CD14-positive monocyte (primary cell): ENCODE data around the gene WDFY4. TPM values are rescaled to one million over a fixed set of nuclear protein-coding genes. Genes with fewer than 3 reads are reported as not detected.

Experiments used
- DNase-seq, 3 donors: peaks; one replicate each; pipeline ENCODE4 v3.0.0-alpha.2; 2011 to 2022
- H2AFZ ChIP-seq: 2 replicates; pipeline ENCODE4 v1.6.0; 2012; ENCODE audit warnings: mild to moderate bottlenecking, low read depth, low read length, inconsistent platforms; ENCODE audit not compliant: insufficient read depth, poor library complexity, severe bottlenecking
- H3K27ac ChIP-seq, 2 donors: 1 replicate in 1 of 2; 2 replicates in 1 of 2; pipeline ENCODE4 v1.5.1; 2012 to 2013; ENCODE audit warnings: low read length in 2 of 2, control low read depth in 1 of 2, inconsistent platforms in 1 of 2, low read depth in 1 of 2, mild to moderate bottlenecking in 1 of 2
- H3K27me3 ChIP-seq, 2 donors: one replicate each; pipeline versions ENCODE4 v1.6.0 to v1.6.1; 2011 to 2013; ENCODE audit warnings: low read length in 2 of 2; ENCODE audit not compliant: control insufficient read depth in 2 of 2, insufficient read depth in 2 of 2
- H3K36me3 ChIP-seq, 2 donors: replicated peaks in 1 of 2; 1 replicate in 1 of 2; 2 replicates in 1 of 2; pipeline versions ENCODE4 v1.5.1 to v1.6.1; 2012 to 2013; ENCODE audit warnings: low read length in 2 of 2, control low read depth in 1 of 2, inconsistent platforms in 1 of 2, mild to moderate bottlenecking in 1 of 2; ENCODE audit not compliant: insufficient read depth in 2 of 2, control insufficient read depth in 1 of 2
- H3K4me1 ChIP-seq, 2 donors: 1 replicate in 1 of 2; 2 replicates in 1 of 2; pipeline versions ENCODE4 v1.5.1 to v1.6.1; 2012 to 2013; ENCODE audit warnings: low read length in 2 of 2, control low read depth in 1 of 2, inconsistent platforms in 1 of 2, mild to moderate bottlenecking in 1 of 2, moderate library complexity in 1 of 2; ENCODE audit not compliant: insufficient read depth in 2 of 2, control insufficient read depth in 1 of 2
- H3K4me2 ChIP-seq: replicated peaks from 2 replicates; pipeline ENCODE3; 2012; ENCODE audit warnings: low read length, moderate library complexity, mild to moderate bottlenecking; ENCODE audit not compliant: poor library complexity, severe bottlenecking; ENCODE audit errors: extremely low read depth
- H3K4me3 ChIP-seq, 3 experiments: fragments of 200-600 bp in 1 of 3; sonication (generic) in 1 of 3; replicated peaks in 1 of 3; 1 replicate in 2 of 3; 2 replicates in 1 of 3; pipeline ENCODE4 v1.5.1; 2011 to 2013; ENCODE audit warnings: low read length in 3 of 3, mild to moderate bottlenecking in 3 of 3, control low read depth in 2 of 3, low read depth in 2 of 3, inconsistent platforms in 1 of 3, moderate library complexity in 1 of 3
- H3K79me2 ChIP-seq: 2 replicates; pipeline ENCODE4 v1.6.0; 2012; ENCODE audit warnings: mild to moderate bottlenecking, control low read depth, inconsistent platforms, low read length, moderate library complexity; ENCODE audit not compliant: insufficient read depth
- H3K9ac ChIP-seq: 2 replicates; pipeline ENCODE4 v1.6.0; 2017; ENCODE audit warnings: low read length, mild to moderate bottlenecking; ENCODE audit not compliant: insufficient read depth, poor library complexity, severe bottlenecking
- H3K9me3 ChIP-seq, 2 donors: replicated peaks in 1 of 2; 1 replicate in 1 of 2; 2 replicates in 1 of 2; pipeline versions ENCODE4 v1.5.1 to v1.6.1; 2012 to 2013; ENCODE audit warnings: low read length in 2 of 2, control low read depth in 1 of 2; ENCODE audit not compliant: control insufficient read depth in 1 of 2, insufficient read depth in 1 of 2
- H4K20me1 ChIP-seq: 2 replicates; pipeline ENCODE4 v1.6.0; 2012; ENCODE audit warnings: mild to moderate bottlenecking, low read length, control low read depth, moderate library complexity; ENCODE audit not compliant: insufficient read depth
- H3K27ac Mint-ChIP-seq, 7 donors: one replicate each; pipeline ENCODE4 v1.8.0; 2020; ENCODE audit warnings: mild to moderate bottlenecking in 7 of 7, mixed read lengths in 7 of 7, moderate library complexity in 6 of 7, inconsistent platforms in 2 of 7
- H3K27me3 Mint-ChIP-seq, 3 donors: one replicate each; pipeline ENCODE4 v1.8.0; 2021 to 2022; ENCODE audit warnings: low read depth in 3 of 3, mild to moderate bottlenecking in 3 of 3, mixed read lengths in 3 of 3, moderate library complexity in 3 of 3, inconsistent platforms in 1 of 3
- H3K36me3 Mint-ChIP-seq, 2 donors: one replicate each; pipeline ENCODE4 v1.8.0; 2020; ENCODE audit warnings: mixed read lengths in 2 of 2, inconsistent platforms in 1 of 2, mild to moderate bottlenecking in 1 of 2
- H3K4me1 Mint-ChIP-seq: one replicate; pipeline ENCODE4 v1.8.0; 2020; ENCODE audit warnings: mild to moderate bottlenecking, mixed read lengths
- H3K4me3 Mint-ChIP-seq, 2 donors: one replicate each; pipeline ENCODE4 v1.8.0; 2020; ENCODE audit warnings: mild to moderate bottlenecking in 2 of 2, mixed read lengths in 2 of 2, moderate library complexity in 1 of 2
- H3K9me3 Mint-ChIP-seq, 7 donors: one replicate each; pipeline ENCODE4 v1.8.0; 2020 to 2022; ENCODE audit warnings: mixed read lengths in 7 of 7, mild to moderate bottlenecking in 6 of 7, moderate library complexity in 6 of 7, inconsistent platforms in 2 of 7
- WGBS: methylation state at CpG from one replicate; pipeline ENCODE4 v1.1.5; 2013; ENCODE audit warnings: missing lambda C conversion rate; ENCODE audit not compliant: insufficient coverage; 5-methylcytosine and 5-hydroxymethylcytosine counted together
- intact Hi-C, 2 donors: fragments of 100-400 bp; cut with micrococcal nuclease; formaldehyde crosslinking; loops; one replicate each; pipeline versions ENCODE4 v1.15.0 to v1.15.1; 2023
- polyA plus RNA-seq, 3 donors: library from polyadenylated mRNA; depleted of rRNA in 1 of 3; unstranded in 2 of 3; stranded (reverse) in 1 of 3; fragments of 300-500 nt in 2 of 3; fragments of >200 nt in 1 of 3; fragmentation: Illumina TruSeq in 2 of 3; gene quantifications; 1 replicate in 2 of 3; 2 replicates in 1 of 3; pipeline ENCODE4 v1.2.3, GENCODE V29; 2012 to 2021
- TF ChIP-seq, protein P1 (sequence below): fragments of 200-600 bp; IDR thresholded peaks from one replicate; pipeline ENCODE4 v1.8.0; 2022; ENCODE audit warnings: antibody characterized with exemption, mild to moderate bottlenecking

The WDFY4 gene
- polyA plus RNA-seq, 3 donors: 7.5 to 36.1 (median 9.8) TPM

DNA sequence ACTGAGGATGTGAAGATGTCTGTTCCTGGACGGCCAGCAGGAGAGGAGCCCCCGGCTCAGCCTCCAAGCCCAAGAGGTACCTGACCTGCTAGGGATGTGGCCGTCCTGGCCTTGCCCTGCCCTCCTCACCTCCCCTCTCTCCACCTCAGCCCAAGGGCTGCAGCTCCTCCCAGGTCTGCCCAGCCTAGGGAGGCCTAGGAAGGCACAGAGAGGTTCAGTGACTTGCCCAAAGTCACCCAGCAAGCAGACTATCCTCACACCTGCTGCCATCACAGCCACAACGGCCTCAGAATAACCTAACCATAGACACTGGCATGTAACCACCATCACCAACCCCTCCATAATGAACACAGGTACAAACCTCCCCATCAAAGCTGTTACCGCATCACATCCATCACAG, 293.6 kb downstream of the WDFY4 start:
- Mint-ChIP-seq H3K36me3 (peaks cover 86 to 89% of the 10 kb centered on the region in 2 donors), H3K9me3 (no peaks in the 10 kb centered on the region), H3K4me3 (no peak overlapping the region), H3K27me3 (no peaks in the 10 kb centered on the region), H3K4me1 (no peaks in the 10 kb centered on the region), H3K27ac (no peak overlapping the region)
- Histone ChIP-seq H3K9me3 (no peaks in the 10 kb centered on the region), H3K27me3 (no peaks in the 10 kb centered on the region), H3K79me2 (no peaks in the 10 kb centered on the region), H3K9ac (no peak overlapping the region), H3K36me3 (peaks cover 82 to 100% of the 10 kb centered on the region in 2 donors), H4K20me1 (no peaks in the 10 kb centered on the region), H3K27ac (no peak overlapping the region), H3K4me1 (no peaks in the 10 kb centered on the region), H2AFZ (no peak overlapping the region), H3K4me3 (no peak overlapping the region), H3K4me2 (no peak overlapping the region)
- TF ChIP-seq, protein P1, sequence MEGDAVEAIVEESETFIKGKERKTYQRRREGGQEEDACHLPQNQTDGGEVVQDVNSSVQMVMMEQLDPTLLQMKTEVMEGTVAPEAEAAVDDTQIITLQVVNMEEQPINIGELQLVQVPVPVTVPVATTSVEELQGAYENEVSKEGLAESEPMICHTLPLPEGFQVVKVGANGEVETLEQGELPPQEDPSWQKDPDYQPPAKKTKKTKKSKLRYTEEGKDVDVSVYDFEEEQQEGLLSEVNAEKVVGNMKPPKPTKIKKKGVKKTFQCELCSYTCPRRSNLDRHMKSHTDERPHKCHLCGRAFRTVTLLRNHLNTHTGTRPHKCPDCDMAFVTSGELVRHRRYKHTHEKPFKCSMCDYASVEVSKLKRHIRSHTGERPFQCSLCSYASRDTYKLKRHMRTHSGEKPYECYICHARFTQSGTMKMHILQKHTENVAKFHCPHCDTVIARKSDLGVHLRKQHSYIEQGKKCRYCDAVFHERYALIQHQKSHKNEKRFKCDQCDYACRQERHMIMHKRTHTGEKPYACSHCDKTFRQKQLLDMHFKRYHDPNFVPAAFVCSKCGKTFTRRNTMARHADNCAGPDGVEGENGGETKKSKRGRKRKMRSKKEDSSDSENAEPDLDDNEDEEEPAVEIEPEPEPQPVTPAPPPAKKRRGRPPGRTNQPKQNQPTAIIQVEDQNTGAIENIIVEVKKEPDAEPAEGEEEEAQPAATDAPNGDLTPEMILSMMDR: no peak
- 98% methylated on average over 4 of the region's 5 CpGs for WGBS
- DNase-seq: no peak
- intact Hi-C loops: loop anchor here in 1 of 2 donors (5.0 kb wide), 1 partner anchor 539 kb away; no protein-coding TSS in a partner anchor

DNA sequence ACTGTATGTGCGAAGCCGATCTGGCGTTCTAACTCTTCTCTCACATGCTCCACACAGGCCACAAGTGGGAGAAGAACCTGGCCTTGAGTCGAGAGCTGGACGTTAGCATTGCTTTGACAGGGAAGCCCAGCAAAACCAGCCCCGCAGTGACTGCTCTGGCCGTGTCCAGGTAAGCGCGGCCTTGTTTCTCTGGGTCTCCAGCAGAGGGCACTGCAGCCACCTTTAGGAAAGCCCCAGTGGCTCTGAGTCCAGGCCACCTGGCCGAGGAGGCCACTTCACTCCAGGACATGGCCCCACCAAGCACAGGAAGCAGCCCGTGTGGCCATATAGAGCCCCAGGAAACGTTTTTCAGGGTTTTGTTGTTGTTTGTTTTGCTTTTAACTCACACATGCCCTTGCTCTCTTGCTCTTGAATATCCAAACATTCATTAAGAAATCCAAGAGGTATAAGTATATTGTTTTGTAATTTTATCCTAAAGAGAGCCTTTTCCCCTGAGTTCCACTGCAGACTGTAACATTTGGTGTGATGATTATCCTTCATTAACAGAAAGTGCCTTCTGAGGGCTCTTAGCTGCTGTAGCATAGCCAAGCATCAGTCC, 296.7 kb downstream of the WDFY4 start:
- H4K20me1 ChIP-seq: no peaks in the 10 kb centered on the region
- no peak overlapping the region for H2AFZ ChIP-seq
- no peak overlapping the region for H3K27ac ChIP-seq
- H3K79me2 ChIP-seq: no peaks in the 10 kb centered on the region
- peak; percentile 10 to 24 (median 23) for DNase-seq
- intact Hi-C loops: loop anchor here in 1 of 2 donors (5.0 to 10.0 kb wide), 2 partner anchors 433 to 536 kb away; no protein-coding TSS in a partner anchor
- no peaks in the 10 kb centered on the region for H3K27me3 Mint-ChIP-seq
- peak overlapping the region in 1 of 7 donors; percentile 48 for H3K27ac Mint-ChIP-seq
- TF ChIP-seq, protein P1: peak; percentile 85
- no peaks in the 10 kb centered on the region for H3K9me3 Mint-ChIP-seq
- no peaks in the 10 kb centered on the region for H3K4me1 Mint-ChIP-seq
- peaks cover 73 to 87% of the 10 kb centered on the region in 2 donors for H3K36me3 ChIP-seq
- H3K4me1 ChIP-seq: no peaks in the 10 kb centered on the region
- no peak overlapping the region for H3K4me3 ChIP-seq
- H3K9ac ChIP-seq: no peak overlapping the region
- H3K4me3 Mint-ChIP-seq: no peak overlapping the region
- peaks cover 74 to 76% of the 10 kb centered on the region in 2 donors for H3K36me3 Mint-ChIP-seq
- 72% methylated on average over 10 of the region's 12 CpGs for WGBS
- H3K4me2 ChIP-seq: no peak overlapping the region
- no peaks in the 10 kb centered on the region for H3K27me3 ChIP-seq
- H3K9me3 ChIP-seq: no peaks in the 10 kb centered on the region
